Measurements from ENCODE around the gene CTNS. TPM values are rescaled to one million over a fixed set of nuclear protein-coding genes. Genes with fewer than 3 reads are reported as not detected.

The CTNS gene
- total RNA-seq, 6 experiments from 2014 or later = 6.7 to 30.3 (median 9.4) TPM

DNA sequence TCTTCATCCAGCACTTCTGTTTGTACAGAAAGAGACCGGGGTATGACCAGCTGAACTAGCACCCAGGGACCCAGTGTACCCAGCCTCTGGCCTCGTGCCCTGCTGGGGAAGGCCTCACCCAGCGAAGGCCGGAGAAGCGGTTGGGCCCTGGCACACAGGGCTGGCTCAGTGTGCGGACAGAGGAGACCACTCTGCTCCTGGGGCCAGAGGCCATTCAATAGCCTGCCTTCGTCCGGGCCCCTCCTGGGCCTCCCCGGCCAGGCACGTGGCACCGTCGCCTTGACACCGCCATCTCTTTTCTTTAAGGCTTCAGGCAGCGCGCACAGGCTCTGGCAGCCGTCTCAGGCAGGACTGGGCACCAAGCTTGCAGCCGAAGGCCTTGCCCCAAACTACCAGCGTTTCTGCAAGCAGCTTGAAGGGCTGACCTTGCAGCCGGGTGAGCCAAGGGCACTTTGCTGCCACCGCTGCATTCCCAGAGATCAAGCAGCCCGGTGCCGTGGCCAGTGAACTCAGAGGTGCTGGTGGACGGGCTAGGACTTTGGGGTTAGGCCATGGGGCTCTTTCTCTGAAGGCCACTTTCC, 23.8 kb downstream of the CTNS start:
- H3K36me3 ChIP-seq = no peaks in the 10 kb centered on the region
- peaks cover 0 to 16% (median 4%) of the 10 kb centered on the region in 4 donors for H3K4me1 ChIP-seq
- TF ChIP-seq CTCF (IDR thresholded peaks at IDR 0.05) (no peak), POLR2A (IDR thresholded peaks at IDR 0.05) (no peak)
- intact Hi-C loops (cut with DNase I) = no loop called here
- H3K27ac ChIP-seq = peak overlapping the region in 1 of 3 donors; percentile 47
- 31% methylated on average over 7 of the region's 23 CpGs for WGBS (ENCODE audit: insufficient coverage, low coverage, low lambda C conversion rate, missing lambda C conversion rate)
- no peak overlapping the region for H3K4me3 ChIP-seq
- peak in 3 of 4 donors; percentile 52 to 75 (median 66) for ATAC-seq
- DNase-seq = peak in 2 of 3 donors; percentile 53 to 71
- H3K9me3 ChIP-seq = no peaks in the 10 kb centered on the region
- no peaks in the 10 kb centered on the region for H3K27me3 ChIP-seq

DNA sequence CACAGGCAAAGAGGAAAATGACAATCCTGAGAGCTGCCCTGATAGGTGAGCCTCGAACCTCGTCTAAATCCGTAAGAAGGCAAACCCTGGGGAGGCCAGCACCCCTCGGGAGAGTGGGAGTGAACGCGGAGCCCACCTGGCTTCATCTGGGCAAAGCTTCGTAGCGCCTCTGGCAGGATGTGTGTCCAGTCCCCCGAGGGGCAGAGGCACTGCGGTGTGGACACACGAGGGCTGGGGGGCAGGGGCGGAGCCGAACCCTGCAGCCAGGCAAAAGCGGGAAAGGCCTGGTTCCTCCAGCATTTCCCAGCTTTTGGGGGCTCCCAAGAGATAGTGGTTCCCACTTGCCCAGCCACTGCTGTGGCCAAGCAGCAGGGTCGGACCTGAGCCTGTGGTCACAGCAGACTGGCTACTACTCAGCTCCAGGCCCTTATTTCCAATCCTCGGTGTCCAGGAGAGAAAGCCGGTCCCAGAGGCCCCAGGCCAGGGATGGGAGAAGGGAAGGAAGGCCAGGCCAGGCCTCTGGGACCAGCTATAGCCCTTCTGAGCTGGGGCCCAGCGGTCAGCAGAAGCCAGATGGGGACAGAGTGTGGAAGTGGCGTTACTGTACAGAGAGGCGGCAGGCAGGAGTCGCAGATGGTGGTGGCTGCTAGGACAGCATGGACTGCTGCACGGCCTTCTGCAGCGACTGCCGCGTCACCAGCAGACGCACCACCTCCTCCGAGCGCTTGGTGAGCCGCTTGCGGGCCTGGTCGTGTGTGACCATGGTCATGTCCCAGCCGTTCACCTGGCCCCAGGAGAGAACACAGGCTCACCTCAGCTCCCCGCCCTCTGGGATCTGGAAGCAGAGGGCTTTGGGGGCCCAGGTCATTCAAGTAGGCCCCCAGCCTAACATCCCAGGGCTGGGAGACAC, 26.8 kb downstream of the CTNS start:
- DNase-seq (no peak), ATAC-seq (no peak)
- intact Hi-C loops (cut with DNase I) = no loop called here
- H3K9me3 ChIP-seq = no peaks in the 10 kb centered on the region
- no peaks in the 10 kb centered on the region for H3K36me3 ChIP-seq
- no peak for TF ChIP-seq CTCF (IDR thresholded peaks at IDR 0.05)
- TF ChIP-seq POLR2A (IDR thresholded peaks at IDR 0.05) = no peak
- H3K27me3 ChIP-seq = no peaks in the 10 kb centered on the region
- H3K27ac ChIP-seq = no peak overlapping the region
- H3K4me3 ChIP-seq = no peak overlapping the region
- 87% methylated on average over 8 of the region's 33 CpGs for WGBS (ENCODE audit: insufficient coverage, low coverage, low lambda C conversion rate, missing lambda C conversion rate)
- H3K4me1 ChIP-seq = peaks cover 0 to 22% (median 4%) of the 10 kb centered on the region in 4 donors

GRCh38 chr17:3665834-3666233, 29.3 kb downstream of the CTNS start:
- intact Hi-C loops (cut with DNase I) = no loop called here
- 60% methylated on average over 1 of the region's 5 CpGs for WGBS (ENCODE audit: insufficient coverage, low coverage, low lambda C conversion rate, missing lambda C conversion rate)
- H3K4me1 ChIP-seq = peaks cover 0 to 30% (median 6%) of the 10 kb centered on the region in 4 donors

DNA sequence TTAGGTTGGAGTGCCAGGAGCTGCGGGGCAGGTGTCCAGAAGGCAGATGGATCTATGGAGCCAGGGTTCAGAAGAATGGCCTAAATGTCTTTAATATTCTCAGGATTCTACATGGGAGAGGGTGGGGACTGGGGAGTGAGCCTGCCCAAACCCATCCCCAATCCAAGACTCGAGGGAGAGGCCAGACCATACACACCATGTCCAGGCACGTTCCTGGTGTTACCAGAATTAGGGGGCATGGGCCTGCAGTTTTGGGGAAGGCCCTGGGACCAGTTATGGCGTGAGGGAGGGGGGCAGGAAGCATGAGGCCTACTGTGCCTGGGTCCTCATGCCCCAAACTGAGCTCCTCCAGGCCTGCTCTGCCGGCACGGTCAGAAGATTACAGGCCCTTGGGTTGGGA, 30.0 kb downstream of the CTNS start:
- intact Hi-C loops (cut with DNase I) = no loop called here
- no peak overlapping the region for H3K4me3 ChIP-seq
- DNase-seq = peak in 1 of 3 donors; percentile 22
- no peak overlapping the region for H3K27ac ChIP-seq
- H3K36me3 ChIP-seq = no peaks in the 10 kb centered on the region
- WGBS (ENCODE audit: insufficient coverage, low coverage, low lambda C conversion rate, missing lambda C conversion rate) = 90% methylated on average over 1 of the region's 6 CpGs
- H3K9me3 ChIP-seq = no peaks in the 10 kb centered on the region
- no peak for TF ChIP-seq CTCF (IDR thresholded peaks at IDR 0.05)
- TF ChIP-seq POLR2A (IDR thresholded peaks at IDR 0.05) = no peak
- no peaks in the 10 kb centered on the region for H3K27me3 ChIP-seq
- H3K4me1 ChIP-seq = peaks cover 0 to 24% (median 4%) of the 10 kb centered on the region in 4 donors
- no peak for ATAC-seq

More at GRCh38 chr17:3665834-3666233, 29.3 kb downstream of the CTNS start:
- Histone ChIP-seq H3K4me3 (no peak overlapping the region), H3K27me3 (no peaks in the 10 kb centered on the region), H3K27ac (no peak overlapping the region), H3K9me3 (no peaks in the 10 kb centered on the region), H3K36me3 (no peaks in the 10 kb centered on the region)
- TF ChIP-seq POLR2A (IDR thresholded peaks at IDR 0.05) = no peak
- DNase-seq (peak in 1 of 3 donors; percentile 17), ATAC-seq (no peak)
